ENCODE data around the gene SPTBN4. TPM values are rescaled to one million over a fixed set of nuclear protein-coding genes. Genes with fewer than 3 reads are reported as not detected.

SPTBN4 gene
- total RNA-seq, 1 donor from 2014 or later, result 0.41 TPM

- no peak overlapping the region for H3K4me3 ChIP-seq (ENCODE audit: insufficient read depth, low read depth, low read length)
- H4K20me1 ChIP-seq (ENCODE audit: insufficient read depth, low read length), result peaks cover 21% of the 10 kb centered on the region
- H3K9me3 ChIP-seq (ENCODE audit: insufficient read depth, low read depth, low read length), result no peaks in the 10 kb centered on the region
- H3K27me3 ChIP-seq (ENCODE audit: insufficient read depth, low read length), result no peaks in the 10 kb centered on the region
- Mint-ChIP-seq H3K36me3 (ENCODE audit: low read depth, unreplicated experiment) (peaks cover 12% of the 10 kb centered on the region), H3K4me1 (ENCODE audit: low read depth, unreplicated experiment) (peaks cover 19% of the 10 kb centered on the region), H3K27me3 (ENCODE audit: low read depth, unreplicated experiment) (peaks cover under 1% of the 10 kb centered on the region), H3K4me3 (ENCODE audit: unreplicated experiment) (peak overlapping the region; percentile 75), H3K9me3 (ENCODE audit: unreplicated experiment) (no peaks in the 10 kb centered on the region), H3K27ac (ENCODE audit: unreplicated experiment) (no peak overlapping the region)
- no peak overlapping the region for H3K4me2 ChIP-seq (ENCODE audit: low read length)
- no peak for FAIRE-seq
- no peak for DNase-seq (ENCODE audit: low read depth)
- no peak overlapping the region for H3K27ac ChIP-seq (ENCODE audit: low read depth, low read length)
- peaks cover 32% of the 10 kb centered on the region for H3K79me2 ChIP-seq (ENCODE audit: insufficient read depth, low read length)
- H2AFZ ChIP-seq (ENCODE audit: low read depth, low read length), result no peak overlapping the region
- H3K9ac ChIP-seq (ENCODE audit: low read length), result no peak overlapping the region
- H3K36me3 ChIP-seq (ENCODE audit: insufficient read depth, low read length), result peaks cover 8% of the 10 kb centered on the region
- peaks cover 16% of the 10 kb centered on the region for H3K4me1 ChIP-seq (ENCODE audit: insufficient read depth, low read length)
- no peak for TF ChIP-seq CTCF (IDR thresholded peaks at IDR 0.05; ENCODE audit: insufficient read depth, low read depth, low read length)
- no peak for TF ChIP-seq EZH2 (IDR thresholded peaks at IDR 0.05; ENCODE audit: insufficient read depth, low read length)
Observed at GRCh38 chr19:40445780-40446262, 21.0 kb upstream of the SPTBN4 start.

DNA sequence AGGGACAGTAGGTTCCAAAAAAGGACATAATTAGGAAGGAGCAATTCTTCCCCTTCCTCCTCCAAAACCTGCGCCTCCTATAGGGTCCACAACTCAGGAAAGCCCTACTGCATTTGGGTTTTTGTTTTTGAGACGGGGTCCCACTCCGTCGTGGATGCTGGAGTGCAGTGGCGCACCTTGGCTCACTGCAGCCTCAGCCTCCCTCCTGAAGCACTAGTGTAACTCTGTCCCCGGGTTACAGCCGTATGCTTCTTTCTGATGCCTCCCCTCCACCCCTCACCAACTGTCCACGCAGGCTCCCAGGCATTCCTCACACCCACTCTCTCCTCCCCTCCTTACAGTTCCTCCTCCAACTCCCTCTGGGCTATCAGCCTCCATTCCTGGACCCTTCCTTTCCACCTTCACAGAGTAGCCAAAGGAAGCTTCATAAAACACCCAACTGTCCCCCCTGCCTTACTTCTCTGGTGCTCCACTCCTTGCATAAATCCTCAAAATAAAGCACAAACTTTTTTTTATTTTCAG, 20.5 kb upstream of the SPTBN4 start:
- Histone ChIP-seq H4K20me1 (ENCODE audit: insufficient read depth, low read length) (peaks cover 16% of the 10 kb centered on the region), H3K9ac (ENCODE audit: low read length) (no peak overlapping the region), H3K4me2 (ENCODE audit: low read length) (no peak overlapping the region), H3K27ac (ENCODE audit: low read depth, low read length) (no peak overlapping the region), H3K27me3 (ENCODE audit: insufficient read depth, low read length) (no peaks in the 10 kb centered on the region), H3K4me3 (ENCODE audit: insufficient read depth, low read depth, low read length) (no peak overlapping the region), H3K9me3 (ENCODE audit: insufficient read depth, low read depth, low read length) (no peaks in the 10 kb centered on the region), H3K4me1 (ENCODE audit: insufficient read depth, low read length) (peaks cover 16% of the 10 kb centered on the region), H3K36me3 (ENCODE audit: insufficient read depth, low read length) (peaks cover 3% of the 10 kb centered on the region), H2AFZ (ENCODE audit: low read depth, low read length) (no peak overlapping the region), H3K79me2 (ENCODE audit: insufficient read depth, low read length) (peaks cover 26% of the 10 kb centered on the region)
- H3K27me3 Mint-ChIP-seq (ENCODE audit: low read depth, unreplicated experiment), result peaks cover 2% of the 10 kb centered on the region
- H3K36me3 Mint-ChIP-seq (ENCODE audit: low read depth, unreplicated experiment), result peaks cover 8% of the 10 kb centered on the region
- DNase-seq (ENCODE audit: low read depth), result no peak
- FAIRE-seq, result no peak
- H3K27ac Mint-ChIP-seq (ENCODE audit: unreplicated experiment), result no peak overlapping the region
- no peaks in the 10 kb centered on the region for H3K9me3 Mint-ChIP-seq (ENCODE audit: unreplicated experiment)
- H3K4me3 Mint-ChIP-seq (ENCODE audit: unreplicated experiment), result no peak overlapping the region
- peaks cover 14% of the 10 kb centered on the region for H3K4me1 Mint-ChIP-seq (ENCODE audit: low read depth, unreplicated experiment)
- TF ChIP-seq EZH2 (IDR thresholded peaks at IDR 0.05; ENCODE audit: insufficient read depth, low read length) (no peak), CTCF (IDR thresholded peaks at IDR 0.05; ENCODE audit: insufficient read depth, low read depth, low read length) (no peak)

DNA sequence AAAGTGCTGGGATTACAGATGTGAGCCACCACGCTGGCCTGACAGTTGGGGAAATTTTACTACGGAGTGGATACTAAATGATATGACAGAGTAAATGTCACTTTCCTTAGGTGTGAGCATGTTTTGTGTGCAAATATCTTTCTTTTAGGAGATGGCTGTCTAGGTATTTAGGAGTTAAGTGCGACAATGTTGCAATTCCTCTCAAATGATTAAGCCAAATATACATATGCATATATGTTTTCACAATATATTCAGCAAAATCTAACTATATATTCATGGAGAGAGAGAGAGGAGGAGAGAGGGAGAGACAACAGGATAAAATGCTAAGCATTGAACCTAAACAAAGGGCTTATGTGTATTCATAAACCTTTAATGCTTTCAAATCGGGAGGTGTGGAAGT, 17.3 kb upstream of the SPTBN4 start:
- H3K27ac Mint-ChIP-seq (ENCODE audit: unreplicated experiment), result no peak overlapping the region
- no peaks in the 10 kb centered on the region for H3K9me3 ChIP-seq (ENCODE audit: insufficient read depth, low read depth, low read length)
- DNase-seq (ENCODE audit: low read depth) (no peak), FAIRE-seq (no peak)
- no peaks in the 10 kb centered on the region for H3K9me3 Mint-ChIP-seq (ENCODE audit: unreplicated experiment)
- no peak overlapping the region for H3K9ac ChIP-seq (ENCODE audit: low read length)
- H3K4me2 ChIP-seq (ENCODE audit: low read length), result no peak overlapping the region
- H3K4me3 ChIP-seq (ENCODE audit: insufficient read depth, low read depth, low read length), result no peak overlapping the region
- no peak for TF ChIP-seq EZH2 (IDR thresholded peaks at IDR 0.05; ENCODE audit: insufficient read depth, low read length)
- TF ChIP-seq CTCF (IDR thresholded peaks at IDR 0.05; ENCODE audit: insufficient read depth, low read depth, low read length), result no peak
- no peaks in the 10 kb centered on the region for H3K79me2 ChIP-seq (ENCODE audit: insufficient read depth, low read length)
- H2AFZ ChIP-seq (ENCODE audit: low read depth, low read length), result no peak overlapping the region
- H3K36me3 Mint-ChIP-seq (ENCODE audit: low read depth, unreplicated experiment), result peaks cover 4% of the 10 kb centered on the region
- no peaks in the 10 kb centered on the region for H4K20me1 ChIP-seq (ENCODE audit: insufficient read depth, low read length)
- no peak overlapping the region for H3K4me3 Mint-ChIP-seq (ENCODE audit: unreplicated experiment)
- peaks cover 7% of the 10 kb centered on the region for H3K4me1 ChIP-seq (ENCODE audit: insufficient read depth, low read length)
- H3K4me1 Mint-ChIP-seq (ENCODE audit: low read depth, unreplicated experiment), result peaks cover 6% of the 10 kb centered on the region
- H3K27me3 ChIP-seq (ENCODE audit: insufficient read depth, low read length), result no peaks in the 10 kb centered on the region
- H3K27me3 Mint-ChIP-seq (ENCODE audit: low read depth, unreplicated experiment), result peaks cover 5% of the 10 kb centered on the region
- H3K27ac ChIP-seq (ENCODE audit: low read depth, low read length), result no peak overlapping the region
- no peaks in the 10 kb centered on the region for H3K36me3 ChIP-seq (ENCODE audit: insufficient read depth, low read length)

All from astrocyte (in vitro differentiated cells and primary cell).